Chondrocyte (in vitro differentiated cells): ENCODE data around the gene LRRC32. TPM values are rescaled to one million over a fixed set of nuclear protein-coding genes. Genes with fewer than 3 reads are reported as not detected.
"Not testable (repeated sequence)": the region's sequence is repeated elsewhere in the genome, so short reads cannot be mapped to it uniquely, and the experiment has no call there.

Experiments
- DNase-seq: peaks from one replicate; pipeline ENCODE4 v3.0.0; 2021; ENCODE audit warnings: mixed read lengths, low spot score
- H3K27ac Mint-ChIP-seq: one replicate; pipeline ENCODE4 v1.8.0; 2021; ENCODE audit warnings: mild to moderate bottlenecking, moderate library complexity, mixed read lengths; ENCODE audit not compliant: unreplicated experiment
- H3K27me3 Mint-ChIP-seq: 2 replicates; pipeline ENCODE4 v1.8.0; 2021; ENCODE audit warnings: low read depth, mixed read lengths
- H3K36me3 Mint-ChIP-seq: 2 replicates; pipeline ENCODE4 v1.8.0; 2021; ENCODE audit warnings: low read depth, mixed read lengths
- H3K4me1 Mint-ChIP-seq: 2 replicates; pipeline ENCODE4 v1.8.0; 2021; ENCODE audit warnings: low read depth, mild to moderate bottlenecking, mixed read lengths
- H3K4me3 Mint-ChIP-seq: one replicate; pipeline ENCODE4 v1.8.0; 2021; ENCODE audit warnings: mild to moderate bottlenecking, moderate library complexity, mixed read lengths; ENCODE audit not compliant: unreplicated experiment
- H3K9me3 Mint-ChIP-seq: 2 replicates; pipeline ENCODE4 v1.8.0; 2021; ENCODE audit warnings: low read depth, mixed read lengths
- CTCF ChIP-seq: fragments of 200-600 bp; sonication (generic); IDR thresholded peaks from 2 replicates; pipeline ENCODE4 v1.5.0; 2021; ENCODE audit warnings: antibody characterized with exemption, mild to moderate bottlenecking, moderate library complexity
- total RNA-seq: library from RNA; stranded (reverse); gene quantifications from 3 replicates; pipeline ENCODE4 v1.2.1, GENCODE V29; 2021

Gene LRRC32
- total RNA-seq, 1 donor from 2014 or later, result 367 TPM

- Mint-ChIP-seq H3K27me3 (no peaks in the 10 kb centered on the region), H3K4me1 (peaks cover 51% of the 10 kb centered on the region), H3K27ac (no peak overlapping the region), H3K36me3 (no peaks in the 10 kb centered on the region), H3K4me3 (no peak overlapping the region), H3K9me3 (no peaks in the 10 kb centered on the region)
- TF ChIP-seq CTCF, result no peak
- DNase-seq, result no peak
Observed at GRCh38 chr11:76612226-76612625, 58.3 kb downstream of the LRRC32 start.

GRCh38 chr11:76610871-76611475 lies 59.6 kb downstream of the LRRC32 start:
- peak; percentile 38 for TF ChIP-seq CTCF
- DNase-seq, result no peak
- no peaks in the 10 kb centered on the region for H3K9me3 Mint-ChIP-seq
- H3K4me3 Mint-ChIP-seq, result no peak overlapping the region
- H3K4me1 Mint-ChIP-seq, result peaks cover 48% of the 10 kb centered on the region
- H3K27me3 Mint-ChIP-seq, result no peaks in the 10 kb centered on the region
- H3K27ac Mint-ChIP-seq, result no peak overlapping the region
- no peaks in the 10 kb centered on the region for H3K36me3 Mint-ChIP-seq

- TF ChIP-seq CTCF, result no peak
- H3K9me3 Mint-ChIP-seq, result no peaks in the 10 kb centered on the region
- H3K4me3 Mint-ChIP-seq, result no peak overlapping the region
- H3K36me3 Mint-ChIP-seq, result no peaks in the 10 kb centered on the region
- no peak for DNase-seq
- H3K4me1 Mint-ChIP-seq, result peaks cover 47% of the 10 kb centered on the region
- H3K27me3 Mint-ChIP-seq, result no peaks in the 10 kb centered on the region
- H3K27ac Mint-ChIP-seq, result no peak overlapping the region
Observed at GRCh38 chr11:76610371-76610770, 60.2 kb downstream of the LRRC32 start.

- TF ChIP-seq CTCF, result no peak
- no peak overlapping the region for H3K4me3 Mint-ChIP-seq
- no peak for DNase-seq
- H3K36me3 Mint-ChIP-seq, result no peaks in the 10 kb centered on the region
- H3K27ac Mint-ChIP-seq, result no peak overlapping the region
- H3K9me3 Mint-ChIP-seq, result no peaks in the 10 kb centered on the region
- H3K4me1 Mint-ChIP-seq, result peaks cover 47% of the 10 kb centered on the region
- no peaks in the 10 kb centered on the region for H3K27me3 Mint-ChIP-seq
Observed at GRCh38 chr11:76609736-76610370, 60.7 kb downstream of the LRRC32 start.

GRCh38 chr11:76608879-76609460 lies 61.6 kb downstream of the LRRC32 start:
- H3K36me3 Mint-ChIP-seq, H3K4me3 Mint-ChIP-seq, H3K27me3 Mint-ChIP-seq, DNase-seq, H3K27ac Mint-ChIP-seq, H3K9me3 Mint-ChIP-seq: not testable (repeated sequence)
- H3K4me1 Mint-ChIP-seq, result peaks cover 52% of the 10 kb centered on the region

- not testable (repeated sequence) for H3K27me3 Mint-ChIP-seq, H3K27ac Mint-ChIP-seq, H3K9me3 Mint-ChIP-seq, H3K4me3 Mint-ChIP-seq, H3K36me3 Mint-ChIP-seq, DNase-seq
- peaks cover 54% of the 10 kb centered on the region for H3K4me1 Mint-ChIP-seq
Observed at GRCh38 chr11:76608228-76608627, 62.3 kb downstream of the LRRC32 start.

Other genes starting within 250 kb of the LRRC32 start
- gene EMSY, start 225.7 kb downstream of the LRRC32 start, total RNA-seq, result 16.6 to 21.9 TPM (median 17.1 TPM) in 3 replicates
- 41.7 to 46.2 TPM (median 42.3 TPM) in 3 replicates for gene TSKU, start 112.6 kb upstream of the LRRC32 start, total RNA-seq
- gene ACER3, start 190.2 kb upstream of the LRRC32 start, total RNA-seq, result 15.8 to 17.9 TPM (median 16.0 TPM) in 3 replicates